Measurements from ENCODE around the gene PDE7B.

PDE7B gene

DNA sequence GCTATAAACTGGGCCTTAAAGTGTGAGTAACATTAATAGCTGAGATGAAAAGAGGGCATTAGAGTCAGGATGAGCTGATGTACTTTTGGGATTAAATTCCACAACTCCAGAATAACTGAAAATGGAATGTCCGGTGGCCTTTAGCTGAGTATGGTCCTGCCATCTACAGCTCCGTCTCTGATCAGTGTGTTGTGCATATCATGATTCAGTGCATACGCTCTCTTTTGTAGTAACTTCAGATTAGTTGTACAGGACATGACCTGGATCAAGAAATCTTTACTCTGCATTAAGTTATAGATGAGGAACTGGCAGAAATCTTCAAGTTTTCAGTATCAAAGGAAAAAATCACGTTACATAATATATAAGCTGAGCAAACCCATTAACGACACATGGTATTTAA lies 306.2 kb downstream of the PDE7B start:
- DNase-seq: no peak

DNA sequence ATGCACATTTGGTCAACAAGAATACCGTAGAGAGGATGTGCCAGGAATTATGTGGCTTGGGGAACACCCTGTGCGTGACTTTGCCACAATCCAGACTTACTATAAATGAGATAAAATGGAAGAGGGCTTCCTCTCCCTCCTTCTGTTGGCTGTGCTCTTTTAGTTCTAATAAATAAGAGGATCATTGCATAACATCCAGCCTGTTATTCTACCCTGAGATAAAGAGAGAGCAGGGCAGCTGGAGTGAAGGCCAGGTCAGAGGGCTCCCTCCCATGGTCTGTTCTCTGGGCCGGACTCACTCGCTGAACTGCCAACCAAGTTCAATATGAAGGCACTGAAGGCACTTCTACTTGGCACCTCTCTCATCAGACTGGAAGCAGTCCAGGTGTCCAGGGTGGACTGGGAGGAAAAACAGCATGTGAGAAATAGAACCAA lies 306.9 kb downstream of the PDE7B start:
- DNase-seq: no peak

DNA sequence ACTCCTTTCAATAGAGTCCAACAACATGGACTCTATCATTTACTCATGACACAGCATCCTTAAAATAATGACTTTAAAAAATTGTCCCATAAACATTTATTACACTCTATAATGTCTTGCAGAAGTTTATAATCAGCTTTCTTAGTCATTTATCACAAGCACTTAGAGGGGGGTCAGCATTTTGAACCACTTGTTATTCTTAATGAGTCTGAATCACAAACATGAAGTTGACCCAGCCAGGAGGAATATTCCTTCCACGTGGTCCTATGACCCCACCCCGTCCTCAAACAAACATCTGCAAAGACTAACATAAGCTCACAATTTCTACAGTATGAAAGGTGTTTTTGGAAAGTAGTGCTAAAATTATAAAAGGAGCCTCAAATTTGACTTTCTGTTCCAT lies 307.5 kb downstream of the PDE7B start:
- DNase-seq: no peak

DNA sequence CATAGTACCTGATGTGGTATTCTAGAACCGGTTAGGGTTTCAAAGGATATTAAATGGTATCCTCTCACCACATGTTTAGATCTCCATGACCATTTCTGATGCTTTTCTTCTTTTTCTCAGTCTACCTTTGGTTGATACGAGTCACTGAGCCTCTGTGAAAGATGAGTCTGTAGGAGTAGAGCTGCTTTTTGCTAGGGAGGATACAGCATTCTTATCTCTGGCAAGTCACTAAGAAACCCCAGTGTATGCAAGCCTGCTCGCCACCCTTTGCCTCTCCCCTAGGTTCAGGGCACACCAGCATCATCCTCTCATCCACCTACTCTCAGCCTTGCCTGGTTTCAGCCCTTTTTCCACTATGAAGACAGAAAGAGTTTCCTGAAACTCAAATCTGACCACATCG lies 308.7 kb downstream of the PDE7B start:
- no peak for DNase-seq

DNA sequence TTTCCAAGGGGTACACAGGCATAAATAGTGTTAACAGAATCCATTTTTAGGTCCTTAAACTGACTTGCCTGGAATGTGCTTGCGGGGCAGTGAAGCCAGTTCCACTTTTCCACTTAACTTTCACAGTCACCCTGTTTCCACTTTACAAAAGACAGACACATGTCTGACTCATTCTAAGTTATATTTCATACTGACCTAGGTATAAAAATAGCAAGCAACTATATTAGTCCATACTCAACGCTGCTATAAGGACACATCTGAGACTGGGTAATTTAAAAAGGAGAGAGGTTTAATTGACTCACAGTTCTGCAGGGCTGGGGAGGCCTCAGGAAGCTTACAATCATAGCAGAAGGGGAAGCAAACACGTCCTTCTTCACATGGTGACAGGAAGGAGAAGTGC lies 310.4 kb downstream of the PDE7B start:
- no peak for DNase-seq

DNA sequence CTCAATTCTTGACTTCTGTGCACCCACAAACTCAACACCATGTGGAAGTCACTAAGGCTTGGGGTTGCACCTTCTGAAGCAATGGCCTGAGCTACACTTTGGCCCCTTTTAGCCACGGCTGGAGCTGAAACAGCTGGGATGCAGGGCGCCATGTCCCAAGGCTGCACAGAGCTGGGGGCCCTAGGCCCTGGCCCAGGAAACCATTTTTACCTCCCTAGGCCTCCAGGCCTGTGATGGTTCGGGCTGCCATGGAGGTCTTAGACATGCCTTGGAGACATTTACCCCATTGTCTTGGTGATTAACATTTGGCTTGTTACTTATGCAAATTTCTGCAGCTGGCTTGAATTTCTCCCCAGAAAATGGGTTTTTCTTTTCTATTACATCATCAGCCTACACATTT lies 311.8 kb downstream of the PDE7B start:
- no peak for DNase-seq

DNA sequence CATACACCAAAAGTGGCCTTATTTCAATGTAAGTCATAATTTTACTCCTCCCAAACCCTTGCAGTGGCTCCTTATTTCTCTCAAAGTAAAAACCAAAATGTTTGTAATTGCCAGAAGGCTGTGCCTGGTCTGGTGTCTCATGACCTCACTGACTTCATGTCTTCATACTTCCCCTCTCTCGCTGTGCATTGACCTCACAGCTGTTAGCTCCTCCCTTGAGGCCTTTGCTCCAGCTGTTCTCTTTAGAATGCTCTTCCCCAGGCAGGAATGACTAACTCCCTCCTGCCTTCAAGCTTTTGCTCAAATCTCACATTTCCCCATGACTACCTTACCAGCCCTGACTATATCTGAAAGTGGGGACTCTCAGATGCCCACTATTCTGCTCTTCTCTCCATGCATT lies 315.3 kb downstream of the PDE7B start:
- DNase-seq: no peak

DNA sequence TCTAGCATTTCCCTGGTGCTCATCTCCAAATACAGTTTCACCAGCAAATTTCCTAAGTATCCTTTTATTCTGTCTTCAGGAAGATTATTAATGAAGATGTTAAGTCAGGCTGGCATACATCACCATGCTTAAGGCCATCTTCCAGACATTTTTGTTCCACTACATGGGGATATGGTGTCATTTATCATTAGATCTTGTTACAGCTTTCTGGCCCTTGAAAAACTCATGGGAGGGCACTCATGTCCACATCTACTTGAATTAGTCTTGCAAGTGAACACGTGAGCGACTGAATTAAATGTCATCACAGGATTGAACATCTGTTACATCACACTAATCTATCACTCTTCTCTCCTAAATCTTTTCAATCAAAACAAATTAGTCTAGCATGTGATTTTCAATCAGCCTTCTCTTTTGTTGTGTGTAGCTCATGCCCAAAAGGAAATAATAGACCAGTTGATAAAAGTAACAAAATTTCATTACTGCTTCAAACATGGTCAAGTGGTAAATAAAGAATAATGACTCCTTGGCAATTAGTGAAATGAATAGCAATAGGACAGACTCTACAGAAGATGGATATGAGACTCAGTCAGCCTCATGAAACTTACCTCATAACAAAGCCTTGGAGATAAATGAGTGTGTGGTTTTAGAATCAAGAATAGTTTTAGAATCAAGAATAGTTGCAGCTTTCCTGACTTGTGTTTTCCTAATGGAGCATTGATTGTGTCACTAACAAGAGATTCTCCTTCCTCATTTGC lies 318.1 kb downstream of the PDE7B start:
- no peak for DNase-seq

DNA sequence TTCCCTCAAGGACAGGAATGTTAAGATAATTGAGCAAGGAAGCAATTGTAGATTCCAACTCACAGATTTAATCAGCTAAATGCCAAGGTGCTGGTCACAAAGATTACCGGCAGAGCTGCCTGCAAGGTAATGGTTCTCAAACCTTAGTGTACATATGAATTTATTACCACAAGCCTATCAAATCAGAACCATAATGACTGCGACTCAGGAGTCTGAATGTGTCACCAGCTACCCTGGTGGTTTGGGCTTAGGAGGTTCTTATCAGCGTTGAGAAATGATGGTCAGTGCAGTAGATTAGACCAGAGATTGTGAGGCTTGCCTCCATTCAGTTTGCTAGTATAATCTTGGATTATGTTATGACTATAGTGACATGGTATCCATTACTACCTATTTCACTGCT lies 319.7 kb downstream of the PDE7B start:
- no peak for DNase-seq

DNA sequence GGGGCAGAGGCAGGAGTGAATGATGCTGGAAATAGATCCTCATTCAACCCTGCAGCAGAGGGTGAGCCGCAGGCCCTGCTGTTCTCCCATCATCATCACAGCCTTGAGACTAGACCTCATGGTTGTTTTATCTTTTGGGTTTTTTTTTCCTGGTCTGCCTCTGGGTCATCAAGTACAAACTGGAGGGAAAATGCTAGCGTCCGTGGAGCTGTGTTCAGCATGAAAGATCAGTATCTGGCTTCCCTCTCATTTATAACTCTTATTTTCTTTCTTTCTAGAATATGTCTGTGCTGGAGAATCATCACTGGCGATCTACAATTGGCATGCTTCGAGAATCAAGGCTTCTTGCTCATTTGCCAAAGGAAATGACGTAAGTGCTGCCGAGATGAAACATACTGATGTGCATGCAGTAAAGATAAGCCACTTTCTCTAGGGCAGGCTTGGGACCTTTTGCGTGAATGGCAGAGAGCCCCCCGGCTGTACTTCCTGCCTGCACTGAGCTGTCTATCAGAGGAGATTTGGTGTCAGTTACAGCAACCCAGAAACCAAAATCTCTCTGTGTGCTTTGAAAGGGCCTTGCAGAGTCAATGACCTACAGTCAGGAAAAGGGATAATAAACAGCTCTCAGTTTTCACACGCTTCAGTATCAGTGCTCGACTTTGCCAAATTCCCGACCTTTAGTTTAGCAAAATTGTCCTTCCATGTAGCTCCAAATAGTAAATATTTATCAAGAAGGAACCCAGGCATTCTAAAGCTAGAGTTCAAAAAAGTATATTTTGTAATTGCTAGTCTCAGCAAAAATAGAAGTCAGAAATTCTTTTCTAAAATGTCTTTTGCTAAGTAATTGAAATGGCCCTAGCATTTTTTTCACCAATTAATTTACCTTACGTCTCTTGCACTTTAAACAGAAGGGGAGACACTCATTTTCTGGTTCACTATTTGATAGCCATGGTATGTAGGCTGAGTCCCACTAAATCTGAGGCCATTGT lies 322.3 kb downstream of the PDE7B start:
- no peak for DNase-seq

DNA sequence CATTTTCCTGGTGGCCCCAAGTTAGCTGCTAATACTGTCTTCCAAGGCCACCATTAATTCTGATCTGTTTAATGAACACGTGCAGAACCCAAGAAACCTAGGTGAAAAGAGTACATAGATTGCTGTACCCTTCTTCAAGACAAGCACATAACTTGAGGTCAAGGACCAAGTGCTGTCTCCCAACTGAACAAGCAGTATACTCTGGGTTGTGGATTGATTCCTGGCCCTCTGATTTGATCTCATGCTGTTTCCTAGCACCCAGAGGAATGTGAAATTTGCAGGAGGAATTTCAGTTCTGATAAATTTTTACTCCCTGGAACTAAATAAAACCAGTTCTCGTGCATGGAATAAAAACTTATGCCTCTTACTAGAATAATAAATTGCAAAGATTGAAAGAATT lies 323.0 kb downstream of the PDE7B start:
- no peak for DNase-seq

DNA sequence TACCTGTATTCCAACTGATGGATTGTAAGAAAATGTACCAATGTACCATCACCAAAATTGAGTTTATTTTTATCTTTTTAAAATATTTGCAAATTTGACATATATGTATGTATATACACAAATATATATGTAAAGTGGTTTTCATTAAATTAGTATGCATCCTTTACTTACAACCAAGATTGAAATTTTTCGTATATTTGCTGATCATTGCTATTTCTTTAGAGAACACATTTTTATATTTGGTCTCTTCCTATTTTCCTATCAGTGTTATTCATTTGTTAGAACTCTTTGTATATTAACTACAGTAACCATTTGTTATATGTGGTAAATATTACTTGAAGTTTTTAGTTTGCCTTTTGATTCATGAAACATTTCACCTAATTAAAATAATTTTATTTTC lies 324.4 kb downstream of the PDE7B start:
- no peak for DNase-seq

DNA sequence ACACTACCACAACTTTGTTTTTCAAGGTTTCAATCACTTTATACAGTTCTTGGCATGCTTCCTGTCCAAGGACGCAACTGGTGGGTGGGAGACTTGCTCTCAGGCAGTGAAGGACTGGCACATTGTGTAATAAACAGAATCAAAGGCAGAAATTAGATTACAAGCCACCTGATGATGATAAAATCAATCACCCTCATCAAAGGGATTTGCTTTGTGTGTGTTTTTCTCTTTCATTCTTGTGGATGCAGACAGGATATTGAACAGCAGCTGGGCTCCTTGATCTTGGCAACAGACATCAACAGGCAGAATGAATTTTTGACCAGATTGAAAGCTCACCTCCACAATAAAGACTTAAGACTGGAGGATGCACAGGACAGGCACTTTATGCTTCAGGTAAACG lies 327.2 kb downstream of the PDE7B start:
- no peak for DNase-seq

DNA sequence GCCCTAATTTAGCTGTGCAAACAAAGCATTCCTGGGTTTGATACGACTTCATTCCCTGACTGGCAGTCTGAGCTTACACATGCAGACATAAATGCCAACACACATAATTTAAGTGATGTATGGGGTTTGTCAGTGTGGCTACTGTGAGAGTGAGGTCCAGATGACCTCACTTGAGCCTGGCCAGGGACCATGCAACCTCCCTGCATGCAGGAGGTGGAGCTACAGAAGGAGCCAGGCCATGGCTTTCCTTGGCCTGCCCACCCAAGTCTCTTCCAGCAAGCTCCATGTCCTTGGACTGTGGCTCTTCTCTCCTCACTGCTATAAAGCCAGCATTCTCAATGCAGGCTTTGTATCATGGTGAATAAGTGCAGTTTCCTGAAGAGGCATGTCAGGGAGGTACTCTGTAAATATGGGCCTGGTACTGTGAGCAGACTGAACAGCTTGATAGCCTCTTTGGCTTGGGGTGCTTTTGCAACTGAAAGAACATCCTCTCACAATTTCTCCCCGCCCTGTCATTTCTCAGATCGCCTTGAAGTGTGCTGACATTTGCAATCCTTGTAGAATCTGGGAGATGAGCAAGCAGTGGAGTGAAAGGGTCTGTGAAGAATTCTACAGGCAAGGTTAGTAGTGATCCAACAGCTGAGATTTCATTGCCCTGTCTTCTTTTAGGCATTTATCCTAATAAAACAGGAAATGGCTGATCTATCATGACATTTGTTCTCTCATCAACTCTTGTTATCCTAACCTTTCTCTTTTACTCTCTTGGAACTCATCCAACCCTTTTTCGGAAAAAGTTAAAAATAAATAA lies 329.4 kb downstream of the PDE7B start:
- DNase-seq: no peak

DNA sequence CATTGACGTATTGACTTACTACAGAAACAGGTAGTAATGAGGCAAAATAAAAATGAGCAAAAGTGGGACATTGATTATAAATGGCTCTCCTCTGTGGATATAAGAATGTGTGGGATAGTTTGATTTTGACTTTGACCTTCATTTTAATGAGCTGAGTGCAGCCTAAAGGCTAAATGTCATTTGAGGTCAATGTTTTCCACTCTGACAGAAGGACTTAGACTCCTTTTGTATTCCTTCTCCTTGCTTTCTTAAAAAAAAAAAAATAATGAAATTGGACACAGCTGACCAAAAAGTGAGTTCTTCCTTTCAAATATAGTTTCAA lies 330.0 kb downstream of the PDE7B start:
- no peak for DNase-seq

DNA sequence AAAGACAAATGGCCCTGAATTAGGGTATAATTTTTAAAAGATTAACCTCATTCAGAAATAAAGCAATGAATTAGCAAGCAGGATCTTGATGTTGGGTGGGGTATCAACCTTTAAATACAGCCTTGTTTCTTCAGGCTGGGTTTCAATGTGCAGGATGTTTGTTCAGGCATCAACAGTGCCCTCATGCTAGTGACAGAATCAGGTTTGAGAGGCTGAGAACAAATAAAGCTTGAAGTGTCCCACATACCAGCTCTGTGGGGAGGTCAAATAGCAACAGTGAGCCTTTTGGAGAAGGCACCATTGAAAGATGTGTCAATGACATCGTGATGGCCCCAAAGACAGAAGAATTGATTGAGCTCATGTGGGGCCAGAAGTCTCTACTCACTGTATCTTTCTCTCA lies 330.4 kb downstream of the PDE7B start:
- no peak for DNase-seq

DNA sequence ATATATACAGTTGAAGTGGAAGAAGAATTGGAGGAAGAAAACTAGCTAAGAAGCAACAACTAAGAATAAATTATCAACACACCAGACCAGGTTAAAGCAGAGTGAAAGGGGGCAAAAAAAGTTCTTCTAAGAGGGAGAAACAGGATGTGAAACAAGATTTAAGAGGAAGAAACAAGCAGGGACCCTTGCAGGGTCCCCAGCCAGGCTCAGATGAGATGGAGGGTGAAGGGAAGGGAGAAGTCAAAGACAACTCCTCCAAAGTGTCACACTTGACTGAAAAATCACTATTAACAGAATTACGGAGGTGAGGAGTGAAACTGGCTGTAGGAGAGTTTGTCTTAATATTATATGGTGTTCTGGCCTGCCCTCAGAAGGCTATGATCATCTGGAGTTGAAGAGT lies 333.2 kb downstream of the PDE7B start:
- no peak for DNase-seq

DNA sequence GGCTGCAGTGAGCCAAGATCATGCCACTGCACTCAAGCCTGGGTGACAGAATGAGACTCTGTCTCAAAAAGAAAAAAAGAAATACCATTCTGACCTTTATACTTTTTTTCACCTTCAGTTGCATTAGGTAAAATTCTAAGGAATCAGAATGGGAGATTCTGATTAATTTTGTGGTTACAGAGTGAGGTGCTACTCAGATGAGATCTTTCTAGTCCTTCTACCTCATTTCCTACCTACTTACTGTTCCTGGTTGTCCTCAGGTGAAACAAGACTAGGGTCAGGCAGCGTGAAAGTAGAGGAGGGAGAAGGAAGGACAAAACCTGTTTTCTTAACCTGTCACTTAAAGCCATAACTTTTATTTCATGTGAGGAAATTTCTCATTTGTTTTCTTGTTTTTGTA lies 334.9 kb downstream of the PDE7B start:
- DNase-seq: no peak

DNA sequence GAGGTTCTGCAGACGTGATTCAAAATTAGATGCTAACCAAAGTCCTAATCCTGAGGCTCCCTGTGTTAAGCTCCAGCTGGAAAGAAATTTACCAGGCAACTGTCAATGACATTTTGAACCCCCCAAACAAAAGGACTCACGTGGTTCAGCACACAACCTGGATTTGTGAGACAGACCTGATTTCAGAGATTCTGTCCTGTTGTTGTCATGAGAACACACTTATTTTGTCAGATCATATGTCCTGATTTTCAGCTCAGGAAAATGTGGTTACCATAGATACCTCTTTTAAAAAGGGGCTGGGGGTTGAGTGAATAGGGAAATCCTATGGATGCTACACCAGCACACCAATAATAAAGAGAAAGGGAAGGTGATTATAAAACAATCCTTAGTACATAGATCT lies 337.0 kb downstream of the PDE7B start:
- DNase-seq: no peak

DNA sequence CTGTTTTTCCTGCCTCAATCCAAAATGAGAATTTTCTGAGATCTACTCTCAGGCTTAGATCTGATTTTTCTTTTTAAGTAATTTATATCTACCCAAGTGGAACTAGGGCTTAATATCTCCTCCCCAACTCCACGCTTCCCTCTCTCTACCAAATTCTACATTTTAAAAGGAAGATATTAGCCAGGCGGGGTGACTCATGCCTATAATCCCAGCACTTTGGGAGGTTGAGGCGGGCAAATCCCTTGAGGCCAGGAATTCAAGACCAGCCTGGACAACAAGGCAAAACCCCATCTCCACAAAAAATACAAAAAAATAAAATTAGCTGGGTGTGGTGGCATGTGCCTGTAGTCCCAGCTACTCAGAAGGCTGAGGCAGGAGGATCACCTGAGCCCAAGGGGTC lies 337.6 kb downstream of the PDE7B start:
- peak; percentile 8 for DNase-seq

DNA sequence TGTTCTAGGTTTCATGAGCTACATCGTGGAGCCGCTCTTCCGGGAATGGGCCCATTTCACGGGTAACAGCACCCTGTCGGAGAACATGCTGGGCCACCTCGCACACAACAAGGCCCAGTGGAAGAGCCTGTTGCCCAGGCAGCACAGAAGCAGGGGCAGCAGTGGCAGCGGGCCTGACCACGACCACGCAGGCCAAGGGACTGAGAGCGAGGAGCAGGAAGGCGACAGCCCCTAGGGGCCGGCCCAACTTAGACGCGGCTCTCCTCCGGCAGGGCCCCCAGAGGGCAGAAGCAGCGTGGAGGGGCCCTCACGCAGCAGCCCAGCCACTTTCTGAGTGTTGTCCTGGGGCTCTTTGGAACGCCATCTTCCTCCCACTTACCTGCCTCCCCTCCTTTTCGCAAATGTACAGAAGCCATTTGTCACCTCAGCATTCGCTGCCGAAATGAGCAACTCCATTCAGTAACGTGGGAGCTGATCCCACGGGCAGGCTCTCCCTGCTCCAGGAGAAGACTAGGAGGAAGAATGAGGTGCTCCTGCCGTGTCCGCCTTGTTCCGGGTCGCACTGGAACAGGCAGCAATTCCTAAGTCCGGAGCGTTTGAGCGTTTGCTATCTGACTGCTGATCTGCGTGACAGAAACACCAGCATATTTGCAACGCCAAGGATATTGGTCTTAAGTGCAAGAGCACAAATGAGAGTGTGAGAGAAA lies 340.3 kb downstream of the PDE7B start:
- no peak for DNase-seq

DNA sequence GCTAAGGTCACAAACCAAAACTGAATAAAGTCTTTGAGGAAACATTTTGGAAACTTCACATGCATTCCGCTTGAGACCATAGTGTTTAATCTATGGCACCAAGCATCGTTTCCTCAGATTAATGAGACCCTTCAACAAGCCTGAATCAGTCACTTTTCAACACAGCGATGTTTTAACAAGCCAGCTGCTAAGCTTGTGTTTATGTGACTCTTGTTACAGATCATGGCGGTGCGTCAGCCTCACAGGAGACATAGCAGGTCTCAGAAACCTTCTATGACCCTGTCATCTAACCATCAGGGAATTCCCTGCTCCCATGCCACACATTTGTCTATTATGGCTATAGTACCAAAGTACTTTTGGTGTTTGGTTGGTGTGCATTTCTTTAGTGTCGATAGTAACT lies 341.4 kb downstream of the PDE7B start:
- DNase-seq: no peak

DNA sequence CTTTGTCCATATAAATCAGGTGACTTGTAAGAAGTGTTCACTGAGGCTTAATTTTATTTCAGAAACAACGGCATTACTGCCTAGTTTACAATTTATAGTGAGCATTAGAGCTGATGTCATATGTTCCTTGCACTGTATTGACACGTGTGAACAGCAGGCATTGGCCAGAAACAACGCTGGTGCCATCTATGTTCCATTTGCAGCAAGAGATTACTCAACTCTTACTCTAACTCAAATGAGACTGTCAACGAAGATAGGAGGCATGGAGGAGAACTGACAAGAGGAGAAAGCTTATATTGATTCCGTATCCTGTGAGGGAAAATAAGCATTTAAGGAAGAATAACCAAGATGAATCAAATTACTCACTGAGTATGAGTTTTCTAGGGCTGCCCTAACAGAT lies 350.2 kb downstream of the PDE7B start:
- DNase-seq: no peak

All from fibroblast of skin of back (primary cell).